ENCODE data around the gene SPAG8.
A peak's percentile ranks its signal among the peaks of the same experiment; 100 is the strongest.

DNA sequence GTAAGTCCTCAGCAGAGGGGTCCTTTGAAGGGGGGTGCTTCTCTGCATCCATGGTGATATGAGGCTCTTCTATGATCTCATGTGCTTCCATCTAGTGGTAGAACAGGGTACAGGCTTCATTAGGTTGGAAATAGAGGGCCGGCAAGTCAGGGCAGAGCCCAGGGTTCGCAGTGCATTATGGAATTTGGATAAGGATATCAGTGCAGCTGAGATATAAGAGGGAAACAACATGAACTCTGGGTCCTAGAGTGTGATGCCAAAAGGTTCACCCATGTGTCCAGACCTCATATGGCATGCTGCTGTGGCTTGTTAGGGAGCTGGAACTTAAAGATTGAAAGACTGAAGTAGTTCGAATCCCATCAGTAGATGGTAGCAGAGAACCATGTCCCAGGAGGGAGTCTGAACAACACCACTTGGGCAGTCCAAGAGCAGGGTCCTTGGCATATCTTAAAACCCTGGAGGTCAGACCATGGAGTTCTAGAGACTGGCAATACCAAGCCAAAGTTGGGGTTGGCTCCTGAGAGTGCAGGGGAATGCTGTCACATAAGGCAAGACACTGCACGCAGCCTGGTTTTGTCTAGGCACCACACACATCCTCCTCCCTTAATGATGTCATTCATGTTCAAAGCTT, 14.1 kb upstream of the SPAG8 start:
- TF ChIP-seq, protein P1, sequence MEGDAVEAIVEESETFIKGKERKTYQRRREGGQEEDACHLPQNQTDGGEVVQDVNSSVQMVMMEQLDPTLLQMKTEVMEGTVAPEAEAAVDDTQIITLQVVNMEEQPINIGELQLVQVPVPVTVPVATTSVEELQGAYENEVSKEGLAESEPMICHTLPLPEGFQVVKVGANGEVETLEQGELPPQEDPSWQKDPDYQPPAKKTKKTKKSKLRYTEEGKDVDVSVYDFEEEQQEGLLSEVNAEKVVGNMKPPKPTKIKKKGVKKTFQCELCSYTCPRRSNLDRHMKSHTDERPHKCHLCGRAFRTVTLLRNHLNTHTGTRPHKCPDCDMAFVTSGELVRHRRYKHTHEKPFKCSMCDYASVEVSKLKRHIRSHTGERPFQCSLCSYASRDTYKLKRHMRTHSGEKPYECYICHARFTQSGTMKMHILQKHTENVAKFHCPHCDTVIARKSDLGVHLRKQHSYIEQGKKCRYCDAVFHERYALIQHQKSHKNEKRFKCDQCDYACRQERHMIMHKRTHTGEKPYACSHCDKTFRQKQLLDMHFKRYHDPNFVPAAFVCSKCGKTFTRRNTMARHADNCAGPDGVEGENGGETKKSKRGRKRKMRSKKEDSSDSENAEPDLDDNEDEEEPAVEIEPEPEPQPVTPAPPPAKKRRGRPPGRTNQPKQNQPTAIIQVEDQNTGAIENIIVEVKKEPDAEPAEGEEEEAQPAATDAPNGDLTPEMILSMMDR (IDR thresholded peaks at IDR 0.05; ENCODE audit: low read depth, low read length, poor library complexity, severe bottlenecking) = peak; percentile 95
- no peak for TF ChIP-seq EZH2phosphoT487 (IDR thresholded peaks at IDR 0.05; ENCODE audit: borderline replicate concordance, low read length)

Data from DOHH2 (cell line).